ENCODE measurements around the gene NPIPB8. TPM values are rescaled to one million over a fixed set of nuclear protein-coding genes. Genes with fewer than 3 reads are reported as not detected.

NPIPB8 gene
- polyA plus RNA-seq, 4 donors = 1.2 to 1.3 TPM; not detected in 2

Other genes starting within 250 kb of the NPIPB8 start
- 100 to 1,000 TPM in 1 of 4 donors, 10 to 100 TPM in 3; 80.4 to 101 (median 89.2) TPM for gene EIF3CL, start 234.2 kb upstream of the NPIPB8 start, polyA plus RNA-seq (ENCODE audit: insufficient read length in 4 of 4)
- gene NPIPB7, start 165.7 kb upstream of the NPIPB8 start, polyA plus RNA-seq (ENCODE audit: insufficient read length in 4 of 4) = under 1 TPM in 2 of 4 donors, not detected in 2; 0.26 to 0.29 TPM
- 10 to 100 TPM; 31.2 to 44.9 (median 36.6) TPM for gene CLN3, start 146.0 kb upstream of the NPIPB8 start, polyA plus RNA-seq (ENCODE audit: insufficient read length in 4 of 4)
- under 1 TPM; 0.42 to 0.84 (median 0.61) TPM for gene APOBR, start 143.4 kb upstream of the NPIPB8 start, polyA plus RNA-seq (ENCODE audit: insufficient read length in 4 of 4)
- gene IL27, start 131.2 kb upstream of the NPIPB8 start, polyA plus RNA-seq (ENCODE audit: insufficient read length in 4 of 4) = under 1 TPM in 1 of 4 donors, not detected in 3; 0.05 TPM
- gene NUPR1, start 99.1 kb upstream of the NPIPB8 start, polyA plus RNA-seq (ENCODE audit: insufficient read length in 4 of 4) = 10 to 100 TPM in 3 of 4 donors, 1 to 10 TPM in 1; 9.4 to 15.4 (median 11.4) TPM
- 10 to 100 TPM; 21.5 to 24.0 (median 22.5) TPM for gene SGF29, start 84.1 kb upstream of the NPIPB8 start, polyA plus RNA-seq (ENCODE audit: insufficient read length in 4 of 4)
- 1 to 10 TPM in 3 of 4 donors, under 1 TPM in 1; 0.83 to 2.3 (median 1.8) TPM for gene SULT1A2, start 41.0 kb upstream of the NPIPB8 start, polyA plus RNA-seq (ENCODE audit: insufficient read length in 4 of 4)
- 10 to 100 TPM; 20.8 to 29.4 (median 22.6) TPM for gene SULT1A1, start 28.0 kb upstream of the NPIPB8 start, polyA plus RNA-seq (ENCODE audit: insufficient read length in 4 of 4)
- gene EIF3C, start 73.4 kb downstream of the NPIPB8 start, polyA plus RNA-seq (ENCODE audit: insufficient read length in 4 of 4) = 100 to 1,000 TPM; 402 to 594 (median 528) TPM
- gene NPIPB9, start 113.7 kb downstream of the NPIPB8 start, polyA plus RNA-seq (ENCODE audit: insufficient read length in 4 of 4) = 1 to 10 TPM in 3 of 4 donors, under 1 TPM in 1; 1.00 to 2.0 (median 1.3) TPM
- 100 to 1,000 TPM in 2 of 4 donors, 10 to 100 TPM in 2; 92.5 to 130 (median 105) TPM for gene ATXN2L, start 184.9 kb downstream of the NPIPB8 start, polyA plus RNA-seq (ENCODE audit: insufficient read length in 4 of 4)
- gene TUFM, start 208.3 kb downstream of the NPIPB8 start, polyA plus RNA-seq (ENCODE audit: insufficient read length in 4 of 4) = 100 to 1,000 TPM; 201 to 235 (median 207) TPM
- 10 to 100 TPM; 61.7 to 80.0 (median 62.6) TPM for gene SH2B1, start 225.8 kb downstream of the NPIPB8 start, polyA plus RNA-seq (ENCODE audit: insufficient read length in 4 of 4)
- 1 to 10 TPM; 3.0 to 5.0 (median 4.1) TPM for gene ATP2A1, start 240.4 kb downstream of the NPIPB8 start, polyA plus RNA-seq (ENCODE audit: insufficient read length in 4 of 4)

All from right renal pelvis (tissue), 4 donors.